ENCODE measurements around the gene CD99. TPM values are rescaled to one million over a fixed set of nuclear protein-coding genes. Genes with fewer than 3 reads are reported as not detected.
"Not testable (repeated sequence)": the region's sequence is repeated elsewhere in the genome, so short reads cannot be mapped to it uniquely, and the experiment has no call there.

The CD99 gene
- total RNA-seq, 4 donors from 2014 or later, result 167 to 213 (median 179) TPM

DNA sequence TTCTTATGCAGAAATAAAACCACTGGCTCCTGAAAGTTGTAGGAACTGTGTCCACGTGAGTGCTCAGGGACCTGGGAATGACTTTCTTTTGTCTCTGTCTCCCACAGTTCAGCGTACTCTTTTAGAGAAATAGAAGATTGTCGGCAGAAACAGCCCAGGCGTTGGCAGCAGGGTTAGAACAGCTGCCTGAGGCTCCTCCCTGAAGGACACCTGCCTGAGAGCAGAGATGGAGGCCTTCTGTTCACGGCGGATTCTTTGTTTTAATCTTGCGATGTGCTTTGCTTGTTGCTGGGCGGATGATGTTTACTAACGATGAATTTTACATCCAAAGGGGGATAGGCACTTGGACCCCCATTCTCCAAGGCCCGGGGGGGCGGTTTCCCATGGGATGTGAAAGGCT is 49.6 kb downstream of the CD99 start:
- Histone ChIP-seq H3K27me3 (no peaks in the 10 kb centered on the region), H3K36me3 (peaks cover 6 to 9% of the 10 kb centered on the region in 2 donors), H3K4me1 (no peaks in the 10 kb centered on the region), H3K9me3 (no peaks in the 10 kb centered on the region), H3K4me3 (replicated peaks in 1 of 3) (no peak overlapping the region), H3K27ac (no peak overlapping the region)
- WGBS, 2 donors, result 90 to 96% methylated on average over 11 of the region's 11 CpGs
- DNase-seq, result no peak
- TF ChIP-seq, protein P1, sequence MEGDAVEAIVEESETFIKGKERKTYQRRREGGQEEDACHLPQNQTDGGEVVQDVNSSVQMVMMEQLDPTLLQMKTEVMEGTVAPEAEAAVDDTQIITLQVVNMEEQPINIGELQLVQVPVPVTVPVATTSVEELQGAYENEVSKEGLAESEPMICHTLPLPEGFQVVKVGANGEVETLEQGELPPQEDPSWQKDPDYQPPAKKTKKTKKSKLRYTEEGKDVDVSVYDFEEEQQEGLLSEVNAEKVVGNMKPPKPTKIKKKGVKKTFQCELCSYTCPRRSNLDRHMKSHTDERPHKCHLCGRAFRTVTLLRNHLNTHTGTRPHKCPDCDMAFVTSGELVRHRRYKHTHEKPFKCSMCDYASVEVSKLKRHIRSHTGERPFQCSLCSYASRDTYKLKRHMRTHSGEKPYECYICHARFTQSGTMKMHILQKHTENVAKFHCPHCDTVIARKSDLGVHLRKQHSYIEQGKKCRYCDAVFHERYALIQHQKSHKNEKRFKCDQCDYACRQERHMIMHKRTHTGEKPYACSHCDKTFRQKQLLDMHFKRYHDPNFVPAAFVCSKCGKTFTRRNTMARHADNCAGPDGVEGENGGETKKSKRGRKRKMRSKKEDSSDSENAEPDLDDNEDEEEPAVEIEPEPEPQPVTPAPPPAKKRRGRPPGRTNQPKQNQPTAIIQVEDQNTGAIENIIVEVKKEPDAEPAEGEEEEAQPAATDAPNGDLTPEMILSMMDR (IDR thresholded peaks at IDR 0.05), result no peak
- no peak for TF ChIP-seq POLR2A (IDR thresholded peaks at IDR 0.05)
- intact Hi-C loops (cut with DNase I), result no loop called here

DNA sequence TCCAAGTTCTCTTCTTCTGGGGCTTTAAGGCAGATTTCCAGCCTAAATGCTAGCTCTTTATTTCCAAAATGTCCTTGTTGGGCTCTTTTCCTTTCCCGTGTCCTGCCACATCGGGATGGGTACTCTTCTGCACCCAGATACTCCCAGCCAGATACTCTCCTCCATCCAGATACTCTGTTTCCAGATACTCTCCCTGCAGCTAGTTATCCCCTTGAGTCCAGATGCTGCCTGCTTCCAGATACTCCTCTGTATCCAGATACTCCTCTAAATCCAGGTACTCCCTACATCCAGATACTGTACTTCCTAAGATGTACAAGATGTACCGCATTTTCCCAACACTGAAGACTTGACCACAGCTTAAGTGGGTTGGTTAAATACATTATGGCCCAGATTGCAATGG is 50.3 kb downstream of the CD99 start:
- Histone ChIP-seq H3K36me3 (peaks cover 6 to 9% of the 10 kb centered on the region in 2 donors), H3K27me3 (no peaks in the 10 kb centered on the region), H3K9me3 (no peaks in the 10 kb centered on the region), H3K27ac (no peak overlapping the region), H3K4me3 (replicated peaks in 1 of 3) (no peak overlapping the region), H3K4me1 (no peaks in the 10 kb centered on the region)
- DNase-seq, result no peak
- TF ChIP-seq, protein P1 (IDR thresholded peaks at IDR 0.05), result no peak
- no peak for TF ChIP-seq POLR2A (IDR thresholded peaks at IDR 0.05)
- intact Hi-C loops (cut with DNase I), result no loop called here
- WGBS, 2 donors, result 98% methylated on average over 3 of the region's 3 CpGs

DNA sequence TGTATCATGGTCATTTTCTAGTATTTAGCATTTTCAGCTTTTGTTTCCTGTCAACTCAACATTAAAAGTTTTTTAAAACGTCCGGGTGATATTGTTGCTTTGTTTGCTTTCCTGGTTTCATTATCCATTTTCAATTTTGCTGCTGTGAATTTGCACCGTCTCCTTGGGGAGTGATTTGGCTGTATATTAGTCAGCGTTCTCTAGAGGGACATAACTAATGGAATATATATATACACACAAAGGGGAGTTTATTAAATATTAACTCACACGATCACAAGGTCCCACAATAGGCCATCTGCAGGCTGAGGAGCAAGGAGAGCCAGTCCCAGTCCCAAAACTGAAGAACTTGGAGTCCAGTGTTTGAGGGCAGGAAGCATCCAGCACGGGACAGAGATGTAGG is 55.2 kb downstream of the CD99 start:
- 62 to 63% methylated on average over 6 of the region's 6 CpGs for WGBS, 2 donors
- H3K4me1 ChIP-seq; intact Hi-C loops (cut with DNase I); H3K27ac ChIP-seq; H3K4me3 ChIP-seq (replicated peaks in 1 of 3); H3K27me3 ChIP-seq; H3K36me3 ChIP-seq; DNase-seq; H3K9me3 ChIP-seq: not testable (repeated sequence)

DNA sequence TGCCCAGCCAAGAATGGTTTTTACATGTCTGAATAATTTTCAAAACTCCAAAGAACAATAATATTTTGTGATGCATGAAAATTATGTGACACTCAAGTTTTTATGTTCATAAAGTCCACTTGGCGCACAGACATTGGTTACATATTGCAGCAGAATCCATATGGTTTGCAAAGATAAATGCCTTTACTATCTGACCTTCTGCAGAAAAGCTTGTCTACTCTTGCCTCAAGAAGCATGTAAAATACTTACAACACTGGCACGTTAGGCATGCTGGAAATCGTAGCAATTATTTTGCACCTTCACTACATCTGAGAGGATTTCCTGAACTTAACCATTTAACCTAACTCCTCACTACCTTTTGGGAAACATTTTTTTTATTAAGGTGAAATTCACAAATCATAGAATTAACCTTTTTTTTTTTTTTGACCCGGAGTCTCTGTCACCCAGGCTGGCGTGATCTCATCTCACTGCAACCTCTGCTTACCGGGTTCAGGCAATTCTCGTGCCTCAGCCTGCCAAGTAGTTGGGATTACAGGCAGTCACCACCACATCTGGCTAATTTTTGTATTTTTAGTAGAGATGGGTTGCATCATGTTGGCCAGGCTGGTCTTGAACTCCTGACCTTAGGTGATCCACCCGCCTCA is 57.2 kb downstream of the CD99 start:
- WGBS, 2 donors, result 76 to 88% methylated on average over 7 to 8 of the region's 8 CpGs
- TF ChIP-seq POLR2A (IDR thresholded peaks at IDR 0.05), result no peak
- TF ChIP-seq, protein P1 (IDR thresholded peaks at IDR 0.05), result no peak
- no peaks in the 10 kb centered on the region for H3K27me3 ChIP-seq
- H3K36me3 ChIP-seq, result no peaks in the 10 kb centered on the region
- no peaks in the 10 kb centered on the region for H3K4me1 ChIP-seq
- intact Hi-C loops (cut with DNase I), result no loop called here
- H3K4me3 ChIP-seq (replicated peaks in 1 of 3), result no peak overlapping the region
- no peak for DNase-seq
- H3K27ac ChIP-seq, result no peak overlapping the region
- H3K9me3 ChIP-seq, result no peaks in the 10 kb centered on the region

DNA sequence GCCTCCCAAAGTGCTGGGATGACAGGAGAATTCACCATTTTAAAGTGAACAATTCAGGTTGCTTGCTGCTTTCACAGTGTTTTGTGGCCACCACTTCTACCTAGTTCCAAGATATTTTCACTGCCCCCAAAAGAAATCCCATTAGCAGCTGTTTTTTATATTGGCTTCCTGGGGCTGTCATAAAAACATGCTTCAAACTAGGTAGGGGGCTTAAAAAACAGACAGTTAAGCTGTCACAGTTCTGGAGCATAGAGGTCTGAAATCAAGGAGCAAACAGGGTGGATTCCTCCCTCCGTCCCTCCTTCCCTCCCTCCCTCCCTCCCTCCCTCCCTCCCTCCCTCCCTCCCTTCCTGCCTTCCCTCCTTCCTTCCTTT is 57.7 kb downstream of the CD99 start:
- H3K36me3 ChIP-seq, result no peaks in the 10 kb centered on the region
- no peak for DNase-seq
- H3K4me1 ChIP-seq, result no peaks in the 10 kb centered on the region
- H3K9me3 ChIP-seq, result no peaks in the 10 kb centered on the region
- no peaks in the 10 kb centered on the region for H3K27me3 ChIP-seq
- intact Hi-C loops (cut with DNase I), result no loop called here
- TF ChIP-seq POLR2A (IDR thresholded peaks at IDR 0.05), result no peak
- TF ChIP-seq, protein P1 (IDR thresholded peaks at IDR 0.05), result no peak
- no peak overlapping the region for H3K4me3 ChIP-seq (replicated peaks in 1 of 3)
- WGBS, 2 donors, result 24 to 40% methylated on average over 1 of the region's 1 CpG
- H3K27ac ChIP-seq, result no peak overlapping the region
